K562 (cell line): ENCODE data around the gene ABCA7. TPM values are rescaled to one million over a fixed set of nuclear protein-coding genes. Genes with fewer than 3 reads are reported as not detected.

Experiments used
- BHLHE40 ChIP-seq: IDR thresholded peaks from 2 replicates; pipeline ENCODE4 v1.6.1; 2011; ENCODE audit warnings: low read length, improper control_type of control experiment
- CBFB ChIP-seq: sonication (generic); formaldehyde crosslinking; IDR thresholded peaks from 2 replicates; pipeline ENCODE4 v1.4.0; 2020; ENCODE audit warnings: mild to moderate bottlenecking, missing genetic modification reagents
- CHCHD3 ChIP-seq: fragments of 250-450 bp; sonication (Bioruptor Pico); IDR thresholded peaks from 2 replicates; pipeline ENCODE4 v2.1.2; 2022; ENCODE audit warnings: mild to moderate bottlenecking
- CREB1 ChIP-seq, 2 experiments: sonication (generic) in 1 of 2; formaldehyde crosslinking in 1 of 2; IDR thresholded peaks; 2 replicates each; pipeline versions ENCODE4 v1.6.1 to v1.8.0; 2012 to 2022; ENCODE audit warnings: inconsistent platforms in 1 of 2, mild to moderate bottlenecking in 1 of 2, missing genetic modification reagents in 1 of 2, moderate library complexity in 1 of 2
- GTF2A2 ChIP-seq: IDR thresholded peaks from 2 replicates; pipeline ENCODE4 v1.6.1; 2016; ENCODE audit warnings: mild to moderate bottlenecking, missing genetic modification characterization, missing compliant biosample characterization
- HDAC1 ChIP-seq, 2 experiments: fragments of 450-650 bp; IDR thresholded peaks; 2 replicates each; pipeline ENCODE4 v1.6.1; 2016 to 2017; ENCODE audit warnings: inconsistent platforms in 1 of 2, mild to moderate bottlenecking in 1 of 2, moderate library complexity in 1 of 2
- JUN ChIP-seq, 2 experiments: sonication (generic) in 1 of 2; formaldehyde crosslinking in 1 of 2; IDR thresholded peaks; 2 replicates each; pipeline versions ENCODE4 v1.6.1 to v1.8.0; 2012 to 2022; ENCODE audit warnings: borderline replicate concordance in 2 of 2, mild to moderate bottlenecking in 2 of 2, improper control_type of control experiment in 1 of 2, low read depth in 1 of 2, low read length in 1 of 2, missing genetic modification reagents in 1 of 2
- MTF1 ChIP-seq: fragments of 250-450 bp; sonication (Bioruptor Pico); IDR thresholded peaks from 2 replicates; pipeline ENCODE4 v1.9.0; 2021; ENCODE audit warnings: moderate library complexity, mild to moderate bottlenecking, inconsistent platforms, borderline replicate concordance
- RBM14 ChIP-seq: fragments of 200-400 bp; formaldehyde crosslinking; IDR thresholded peaks from 2 replicates; pipeline ENCODE4 v1.6.1; 2018; ENCODE audit warnings: low read depth, mild to moderate bottlenecking, low read length, moderate library complexity, borderline replicate concordance; ENCODE audit not compliant: insufficient read depth
- ZKSCAN3 ChIP-seq: fragments of 250-450 bp; sonication (Bioruptor Pico); IDR thresholded peaks from 2 replicates; pipeline ENCODE4 v1.4.0; 2020
- ZNF143 ChIP-seq: sonication (generic); formaldehyde crosslinking; IDR thresholded peaks from 2 replicates; pipeline ENCODE4 v1.9.0; 2022; ENCODE audit warnings: mild to moderate bottlenecking, missing genetic modification reagents
- ZNF395 ChIP-seq: fragments of 200-800 bp; sonication (Bioruptor generic); IDR thresholded peaks from 2 replicates; pipeline ENCODE4 v1.6.1; 2017; ENCODE audit warnings: missing genetic modification characterization, missing compliant biosample characterization
- ZNF408 ChIP-seq: fragments of 250-450 bp; sonication (Bioruptor Pico); IDR thresholded peaks from 2 replicates; pipeline ENCODE4 v1.4.0; 2020; ENCODE audit warnings: low read depth, mild to moderate bottlenecking, moderate library complexity
- ZNF57 ChIP-seq: fragments of 450-650 bp; formaldehyde crosslinking; IDR thresholded peaks from 2 replicates; pipeline ENCODE4 v1.4.0; 2020; ENCODE audit warnings: mild to moderate bottlenecking, moderate library complexity
- ZNF740 ChIP-seq, 3 experiments: fragments of 200-800 bp in 1 of 3; sonication (Bioruptor generic) in 1 of 3; sonication (generic) in 1 of 3; formaldehyde crosslinking in 1 of 3; IDR thresholded peaks; 2 replicates each; pipeline versions ENCODE4 v1.6.1 to v1.8.0; 2016 to 2022; ENCODE audit warnings: mild to moderate bottlenecking in 2 of 3, missing compliant biosample characterization in 2 of 3, missing genetic modification characterization in 2 of 3, missing genetic modification reagents in 1 of 3
- polyA plus RNA-seq, 8 experiments: library from polyadenylated mRNA; depleted of rRNA in 4 of 8; stranded (reverse) in 5 of 8; unstranded in 3 of 8; fragments of >200 nt; fragmentation: Nextera tagmentation in 2 of 8; fragmentation: Illumina TruSeq in 1 of 8; extraction: Ambion mirVana in 2 of 8; extraction: Trizol in 1 of 8; gene quantifications; 2 replicates each; pipeline versions ENCODE4 v1.2.1 to v1.2.3, GENCODE V29; 2011 to 2014; ENCODE audit warnings: inconsistent platforms in 1 of 8, missing spikeins in 1 of 8
- total RNA-seq, 7 experiments: library from RNA; depleted of rRNA in 6 of 7; stranded (reverse); fragments of >200 nt in 6 of 7; fragmentation: Illumina TruSeq in 2 of 7; extraction: Trizol in 2 of 7; gene quantifications; 2 replicates each; pipeline versions ENCODE4 v1.2.1 to v1.2.3, GENCODE V29; 2011 to 2021; ENCODE audit warnings: low replicate concordance in 1 of 7
- TF ChIP-seq, protein P1 (sequence below): fragments of 450-650 bp; formaldehyde crosslinking; IDR thresholded peaks from 2 replicates; pipeline ENCODE4 v1.4.0; 2020; ENCODE audit warnings: mild to moderate bottlenecking, moderate library complexity
- TF ChIP-seq, protein P2 (sequence below): fragments of 450-650 bp; IDR thresholded peaks from 2 replicates; pipeline ENCODE4 v1.6.1; 2018; ENCODE audit not compliant: partially characterized antibody

Gene ABCA7
- total and polyA plus RNA-seq, 9 of the 15 experiments (the other 6 are each of a cell fraction or from before 2014, with no cell fraction given), result 2.3 to 96.1 (median 31.2) TPM

GRCh38 chr19:1113030-1113985 is 73.4 kb downstream of the ABCA7 start (continued):
- TF ChIP-seq JUN (IDR thresholded peaks at IDR 0.05; ENCODE audit: borderline replicate concordance, low read depth, low read length) (no peak), JUN (CRISPR knock-in tag; IDR thresholded peaks at IDR 0.05; ENCODE audit: borderline replicate concordance) (no peak), ZNF57 (0 out of 2 replicates have a peak, but pooled peaks have one; percentile 41), ZNF408 (CRISPR knock-in tag) (no peak), RBM14 (0 out of 2 replicates have a peak, but pooled peaks have one; percentile 55), CHCHD3 (CRISPR knock-in tag) (no peak), BHLHE40 (0 out of 2 replicates have a peak, but pooled peaks have one; percentile 15), ZNF740 (CRISPR knock-in tag; IDR thresholded peaks at IDR 0.05) (no peak), ZNF740 (tag; IDR thresholded peaks at IDR 0.05) (no peak), CBFB (CRISPR knock-in tag) (no peak), CREB1 (IDR thresholded peaks at IDR 0.05) (peak; percentile 49; the same call in 1 of the 2 replicates), CREB1 (CRISPR knock-in tag; IDR thresholded peaks at IDR 0.05) (peak; percentile 63; the same call in 1 of the 2 replicates), ZNF143 (no peak), HDAC1 (IDR thresholded peaks at IDR 0.05) (peak in 1 of 2 experiments; percentile 57; a peak in 1 of 4 replicates), ZKSCAN3 (no peak), GTF2A2 (tag) (no peak), MTF1 (CRISPR knock-in tag) (no peak), ZNF395 (no peak)
- TF ChIP-seq, protein P1, sequence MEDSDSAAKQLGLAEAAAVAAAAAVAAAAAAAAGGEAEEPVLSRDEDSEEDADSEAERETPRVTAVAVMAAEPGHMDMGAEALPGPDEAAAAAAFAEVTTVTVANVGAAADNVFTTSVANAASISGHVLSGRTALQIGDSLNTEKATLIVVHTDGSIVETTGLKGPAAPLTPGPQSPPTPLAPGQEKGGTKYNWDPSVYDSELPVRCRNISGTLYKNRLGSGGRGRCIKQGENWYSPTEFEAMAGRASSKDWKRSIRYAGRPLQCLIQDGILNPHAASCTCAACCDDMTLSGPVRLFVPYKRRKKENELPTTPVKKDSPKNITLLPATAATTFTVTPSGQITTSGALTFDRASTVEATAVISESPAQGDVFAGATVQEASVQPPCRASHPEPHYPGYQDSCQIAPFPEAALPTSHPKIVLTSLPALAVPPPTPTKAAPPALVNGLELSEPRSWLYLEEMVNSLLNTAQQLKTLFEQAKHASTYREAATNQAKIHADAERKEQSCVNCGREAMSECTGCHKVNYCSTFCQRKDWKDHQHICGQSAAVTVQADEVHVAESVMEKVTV (CRISPR knock-in tag), result peak; percentile 70
- TF ChIP-seq, protein P2, sequence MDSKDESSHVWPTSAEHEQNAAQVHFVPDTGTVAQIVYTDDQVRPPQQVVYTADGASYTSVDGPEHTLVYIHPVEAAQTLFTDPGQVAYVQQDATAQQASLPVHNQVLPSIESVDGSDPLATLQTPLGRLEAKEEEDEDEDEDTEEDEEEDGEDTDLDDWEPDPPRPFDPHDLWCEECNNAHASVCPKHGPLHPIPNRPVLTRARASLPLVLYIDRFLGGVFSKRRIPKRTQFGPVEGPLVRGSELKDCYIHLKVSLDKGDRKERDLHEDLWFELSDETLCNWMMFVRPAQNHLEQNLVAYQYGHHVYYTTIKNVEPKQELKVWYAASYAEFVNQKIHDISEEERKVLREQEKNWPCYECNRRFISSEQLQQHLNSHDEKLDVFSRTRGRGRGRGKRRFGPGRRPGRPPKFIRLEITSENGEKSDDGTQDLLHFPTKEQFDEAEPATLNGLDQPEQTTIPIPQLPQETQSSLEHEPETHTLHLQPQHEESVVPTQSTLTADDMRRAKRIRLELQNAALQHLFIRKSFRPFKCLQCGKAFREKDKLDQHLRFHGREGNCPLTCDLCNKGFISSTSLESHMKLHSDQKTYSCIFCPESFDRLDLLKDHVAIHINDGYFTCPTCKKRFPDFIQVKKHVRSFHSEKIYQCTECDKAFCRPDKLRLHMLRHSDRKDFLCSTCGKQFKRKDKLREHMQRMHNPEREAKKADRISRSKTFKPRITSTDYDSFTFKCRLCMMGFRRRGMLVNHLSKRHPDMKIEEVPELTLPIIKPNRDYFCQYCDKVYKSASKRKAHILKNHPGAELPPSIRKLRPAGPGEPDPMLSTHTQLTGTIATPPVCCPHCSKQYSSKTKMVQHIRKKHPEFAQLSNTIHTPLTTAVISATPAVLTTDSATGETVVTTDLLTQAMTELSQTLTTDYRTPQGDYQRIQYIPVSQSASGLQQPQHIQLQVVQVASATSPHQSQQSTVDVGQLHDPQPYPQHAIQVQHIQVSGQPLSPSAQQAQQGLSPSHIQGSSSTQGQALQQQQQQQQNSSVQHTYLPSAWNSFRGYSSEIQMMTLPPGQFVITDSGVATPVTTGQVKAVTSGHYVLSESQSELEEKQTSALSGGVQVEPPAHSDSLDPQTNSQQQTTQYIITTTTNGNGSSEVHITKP, result peak; percentile 78
